Measurements from ENCODE around the gene HOXB3. TPM values are rescaled to one million over a fixed set of nuclear protein-coding genes. Genes with fewer than 3 reads are reported as not detected.

The HOXB3 gene
- total RNA-seq, 1 experiment from 2014 or later, result 6.0 TPM

DNA sequence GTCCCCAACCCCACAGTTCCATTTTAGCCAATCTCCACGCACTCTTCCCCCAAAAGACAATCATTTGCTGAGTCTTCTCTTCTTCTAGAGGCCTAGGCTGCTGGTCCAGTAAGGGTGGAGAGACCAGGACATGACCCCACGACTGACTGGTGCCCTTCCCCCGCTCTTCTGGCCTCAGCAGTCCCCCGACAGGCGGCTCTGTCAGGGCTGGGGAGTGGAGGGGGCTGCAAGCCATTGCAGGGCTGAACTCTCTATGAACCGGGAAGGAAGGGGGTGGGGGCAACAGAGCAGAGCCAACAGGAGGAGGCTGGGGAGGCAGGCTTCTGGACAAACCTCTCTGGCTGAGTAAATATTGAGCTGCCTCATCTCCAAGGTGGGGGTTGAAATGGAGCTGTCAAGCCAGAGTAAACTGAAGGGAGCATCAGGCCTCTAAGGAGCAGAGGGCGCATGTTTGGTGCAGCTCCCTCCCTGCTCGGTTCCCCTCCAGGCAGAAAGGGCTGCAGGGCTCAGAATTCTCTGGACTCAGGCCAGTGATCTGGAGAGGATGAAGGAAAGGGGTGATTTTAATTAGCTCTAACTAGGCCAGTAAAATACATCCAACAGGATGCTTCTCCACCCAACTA, 67.9 kb downstream of the HOXB3 start:
- DNase-seq (peak; percentile 83), ATAC-seq (peak; percentile 58)
- no TSS peak for BruUV-seq (replicated peaks)
- Histone ChIP-seq H3K4me2 (ENCODE audit: low read length) (peak overlapping the region; percentile 26), H4K20me1 (ENCODE audit: low read length) (no peaks in the 10 kb centered on the region), H3K9me2 (replicated peaks; ENCODE audit: low read length) (no peaks in the 10 kb centered on the region), H3K4me3 (ENCODE audit: low read length) (no peak overlapping the region), H3K36me3 (ENCODE audit: low read depth, low read length) (no peaks in the 10 kb centered on the region), H2AFZ (ENCODE audit: low read length) (peak overlapping the region; percentile 8), H3K9ac (ENCODE audit: low read length) (no peak overlapping the region), H3K9me3 (ENCODE audit: low read length) (no peaks in the 10 kb centered on the region), H3K79me2 (ENCODE audit: low read length) (no peaks in the 10 kb centered on the region), H3F3A (ENCODE audit: low read length, unreplicated experiment) (no peaks in the 10 kb centered on the region), H3K27ac (ENCODE audit: low read length) (0 out of 2 replicates have a peak overlapping the region, but pooled peaks have one; percentile 4), H3K4me1 (ENCODE audit: insufficient read depth, low read length) (peaks cover 27% of the 10 kb centered on the region), H3K27me3 (ENCODE audit: low read length) (no peaks in the 10 kb centered on the region)
- POLR2A ChIA-PET (ENCODE audit: unreplicated experiment), result no interaction called here
- intact Hi-C loops (cut with micrococcal nuclease), result no loop called here
- CTCF ChIA-PET, result interaction anchor here (0.7 kb wide), 1 partner anchor 36 kb away, joined by 4 read pairs; no protein-coding TSS in a partner anchor
- TF ChIP-seq, protein P1, sequence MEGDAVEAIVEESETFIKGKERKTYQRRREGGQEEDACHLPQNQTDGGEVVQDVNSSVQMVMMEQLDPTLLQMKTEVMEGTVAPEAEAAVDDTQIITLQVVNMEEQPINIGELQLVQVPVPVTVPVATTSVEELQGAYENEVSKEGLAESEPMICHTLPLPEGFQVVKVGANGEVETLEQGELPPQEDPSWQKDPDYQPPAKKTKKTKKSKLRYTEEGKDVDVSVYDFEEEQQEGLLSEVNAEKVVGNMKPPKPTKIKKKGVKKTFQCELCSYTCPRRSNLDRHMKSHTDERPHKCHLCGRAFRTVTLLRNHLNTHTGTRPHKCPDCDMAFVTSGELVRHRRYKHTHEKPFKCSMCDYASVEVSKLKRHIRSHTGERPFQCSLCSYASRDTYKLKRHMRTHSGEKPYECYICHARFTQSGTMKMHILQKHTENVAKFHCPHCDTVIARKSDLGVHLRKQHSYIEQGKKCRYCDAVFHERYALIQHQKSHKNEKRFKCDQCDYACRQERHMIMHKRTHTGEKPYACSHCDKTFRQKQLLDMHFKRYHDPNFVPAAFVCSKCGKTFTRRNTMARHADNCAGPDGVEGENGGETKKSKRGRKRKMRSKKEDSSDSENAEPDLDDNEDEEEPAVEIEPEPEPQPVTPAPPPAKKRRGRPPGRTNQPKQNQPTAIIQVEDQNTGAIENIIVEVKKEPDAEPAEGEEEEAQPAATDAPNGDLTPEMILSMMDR (conservative IDR thresholded peaks at IDR 0.05; ENCODE audit: low read depth, low read length), result no peak
- no peak for TF ChIP-seq EZH2 (IDR thresholded peaks at IDR 0.05; ENCODE audit: low read length, unreplicated experiment)
- no peak for TF ChIP-seq EZH2phosphoT487 (IDR thresholded peaks at IDR 0.05; ENCODE audit: borderline replicate concordance, low read length)

DNA sequence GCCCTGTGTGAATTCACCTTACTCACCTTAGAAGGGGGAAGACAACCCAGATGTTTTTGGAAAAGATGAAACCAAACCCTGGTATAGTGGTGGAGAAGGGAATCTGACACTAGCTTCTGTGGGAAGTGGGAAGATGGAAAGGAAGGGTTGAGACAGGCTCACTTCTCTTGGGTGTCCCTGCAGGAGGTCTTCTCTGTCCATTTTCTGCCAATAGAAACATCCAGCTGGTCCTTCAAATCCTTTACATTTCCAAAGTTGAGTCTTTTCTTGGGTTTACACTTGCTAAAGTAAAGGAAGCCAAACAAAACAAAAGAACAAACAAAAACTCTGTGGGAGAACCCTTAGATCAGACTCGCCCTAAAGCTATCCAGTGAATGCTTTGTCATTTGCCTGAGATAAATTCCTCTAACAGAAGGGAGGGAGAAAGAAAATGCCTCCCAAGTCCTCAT, 69.4 kb downstream of the HOXB3 start:
- ChIA-PET CTCF (interaction anchor here (0.6 to 1.1 kb wide), 3 partner anchors 9 to 1327 kb away, joined by 3 to 8 read pairs (median 8); no protein-coding TSS in a partner anchor), POLR2A (ENCODE audit: unreplicated experiment) (no interaction called here)
- intact Hi-C loops (cut with micrococcal nuclease), result loop anchor here (2.0 kb wide), 1 partner anchor 22 kb away; no protein-coding TSS in a partner anchor
- Histone ChIP-seq H3K36me3 (ENCODE audit: low read depth, low read length) (no peaks in the 10 kb centered on the region), H3K9me3 (ENCODE audit: low read length) (no peaks in the 10 kb centered on the region), H3K9ac (ENCODE audit: low read length) (no peak overlapping the region), H3K4me2 (ENCODE audit: low read length) (no peak overlapping the region), H3K27me3 (ENCODE audit: low read length) (no peaks in the 10 kb centered on the region), H3K79me2 (ENCODE audit: low read length) (no peaks in the 10 kb centered on the region), H3F3A (ENCODE audit: low read length, unreplicated experiment) (no peaks in the 10 kb centered on the region), H3K4me3 (ENCODE audit: low read length) (no peak overlapping the region), H3K9me2 (replicated peaks; ENCODE audit: low read length) (no peaks in the 10 kb centered on the region), H3K27ac (ENCODE audit: low read length) (no peak overlapping the region), H2AFZ (ENCODE audit: low read length) (no peak overlapping the region), H4K20me1 (ENCODE audit: low read length) (no peaks in the 10 kb centered on the region), H3K4me1 (ENCODE audit: insufficient read depth, low read length) (peaks cover 27% of the 10 kb centered on the region)
- BruUV-seq (replicated peaks), result no TSS peak
- TF ChIP-seq, protein P1 (conservative IDR thresholded peaks at IDR 0.05; ENCODE audit: low read depth, low read length), result no peak
- TF ChIP-seq EZH2phosphoT487 (IDR thresholded peaks at IDR 0.05; ENCODE audit: borderline replicate concordance, low read length) (no peak), EZH2 (IDR thresholded peaks at IDR 0.05; ENCODE audit: low read length, unreplicated experiment) (no peak)
- DNase-seq (peak; percentile 66), ATAC-seq (peak; percentile 42; the same call in 1 of the 2 replicates)

DNA sequence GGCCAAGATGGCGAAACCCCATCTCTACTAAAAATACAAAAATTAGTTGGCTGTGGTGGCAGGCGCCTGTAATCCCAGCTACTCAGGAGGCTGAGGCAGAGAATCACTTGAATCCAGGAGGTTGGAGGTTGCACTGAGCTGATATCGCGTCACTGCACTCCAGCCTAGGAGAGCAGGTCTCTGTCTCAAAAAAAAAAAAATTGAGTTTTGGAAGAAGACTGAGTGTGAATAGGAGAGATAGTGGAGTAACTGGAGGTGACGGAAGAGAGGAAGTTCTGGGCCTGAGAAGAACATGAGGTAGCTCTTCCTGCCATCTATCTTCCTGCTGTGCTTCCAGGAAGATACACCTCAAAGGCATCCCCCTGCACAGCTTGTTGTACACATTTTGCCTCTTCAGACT, 70.6 kb downstream of the HOXB3 start:
- Histone ChIP-seq H3K4me2 (ENCODE audit: low read length) (no peak overlapping the region), H3K4me1 (ENCODE audit: insufficient read depth, low read length) (peaks cover 27% of the 10 kb centered on the region), H3K36me3 (ENCODE audit: low read depth, low read length) (no peaks in the 10 kb centered on the region), H3K27me3 (ENCODE audit: low read length) (no peaks in the 10 kb centered on the region), H3K9ac (ENCODE audit: low read length) (no peak overlapping the region), H3F3A (ENCODE audit: low read length, unreplicated experiment) (no peaks in the 10 kb centered on the region), H4K20me1 (ENCODE audit: low read length) (no peaks in the 10 kb centered on the region), H3K4me3 (ENCODE audit: low read length) (no peak overlapping the region), H3K9me3 (ENCODE audit: low read length) (no peaks in the 10 kb centered on the region), H3K9me2 (replicated peaks; ENCODE audit: low read length) (no peaks in the 10 kb centered on the region), H3K27ac (ENCODE audit: low read length) (no peak overlapping the region), H2AFZ (ENCODE audit: low read length) (no peak overlapping the region), H3K79me2 (ENCODE audit: low read length) (no peaks in the 10 kb centered on the region)
- intact Hi-C loops (cut with micrococcal nuclease), result no loop called here
- DNase-seq (no peak), ATAC-seq (no peak)
- TF ChIP-seq EZH2phosphoT487 (IDR thresholded peaks at IDR 0.05; ENCODE audit: borderline replicate concordance, low read length), result no peak
- no peak for TF ChIP-seq EZH2 (IDR thresholded peaks at IDR 0.05; ENCODE audit: low read length, unreplicated experiment)
- TF ChIP-seq, protein P1 (conservative IDR thresholded peaks at IDR 0.05; ENCODE audit: low read depth, low read length), result no peak
- ChIA-PET POLR2A (ENCODE audit: unreplicated experiment) (interaction anchor here (0.5 kb wide), 1 partner anchor 209 kb away, joined by 6 read pairs; no protein-coding TSS in a partner anchor), CTCF (interaction anchor here (0.7 kb wide), 1 partner anchor 534 kb away, joined by 4 read pairs; no protein-coding TSS in a partner anchor)
- no TSS peak for BruUV-seq (replicated peaks)
